ENCODE results near the gene NXNL1.

DNA sequence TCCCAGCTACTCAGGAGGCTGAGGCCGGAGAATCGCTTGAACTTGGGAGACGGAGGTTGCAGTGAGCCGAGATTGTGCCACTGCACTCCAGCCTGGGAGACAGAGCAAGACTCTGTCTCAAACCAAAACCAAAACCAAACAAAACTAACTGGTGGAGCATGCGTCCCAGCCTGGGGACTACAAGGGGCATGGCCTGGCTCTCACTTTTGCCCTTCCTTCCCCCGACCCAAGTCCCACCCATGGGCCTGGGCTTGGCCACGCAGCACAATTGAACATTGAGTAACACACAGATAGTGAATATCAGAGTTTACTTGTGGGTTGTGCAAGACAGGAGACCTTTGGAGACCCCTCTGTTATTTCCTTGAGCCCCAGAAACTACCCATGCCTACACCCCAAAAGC lies 25.5 kb downstream of the NXNL1 start:
- TF ChIP-seq, protein P1, sequence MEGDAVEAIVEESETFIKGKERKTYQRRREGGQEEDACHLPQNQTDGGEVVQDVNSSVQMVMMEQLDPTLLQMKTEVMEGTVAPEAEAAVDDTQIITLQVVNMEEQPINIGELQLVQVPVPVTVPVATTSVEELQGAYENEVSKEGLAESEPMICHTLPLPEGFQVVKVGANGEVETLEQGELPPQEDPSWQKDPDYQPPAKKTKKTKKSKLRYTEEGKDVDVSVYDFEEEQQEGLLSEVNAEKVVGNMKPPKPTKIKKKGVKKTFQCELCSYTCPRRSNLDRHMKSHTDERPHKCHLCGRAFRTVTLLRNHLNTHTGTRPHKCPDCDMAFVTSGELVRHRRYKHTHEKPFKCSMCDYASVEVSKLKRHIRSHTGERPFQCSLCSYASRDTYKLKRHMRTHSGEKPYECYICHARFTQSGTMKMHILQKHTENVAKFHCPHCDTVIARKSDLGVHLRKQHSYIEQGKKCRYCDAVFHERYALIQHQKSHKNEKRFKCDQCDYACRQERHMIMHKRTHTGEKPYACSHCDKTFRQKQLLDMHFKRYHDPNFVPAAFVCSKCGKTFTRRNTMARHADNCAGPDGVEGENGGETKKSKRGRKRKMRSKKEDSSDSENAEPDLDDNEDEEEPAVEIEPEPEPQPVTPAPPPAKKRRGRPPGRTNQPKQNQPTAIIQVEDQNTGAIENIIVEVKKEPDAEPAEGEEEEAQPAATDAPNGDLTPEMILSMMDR (conservative IDR thresholded peaks at IDR 0.05): no peak
- TF ChIP-seq ZFX (IDR thresholded peaks at IDR 0.05): no peak

Measured in C4-2B (cell line).